ENCODE measurements around the gene MARCHF2. TPM values are rescaled to one million over a fixed set of nuclear protein-coding genes. Genes with fewer than 3 reads are reported as not detected.

MARCHF2 gene
- total RNA-seq, 1 experiment from 2014 or later = 58.7 TPM

GRCh38 chr19:8461376-8461775, 48.3 kb downstream of the MARCHF2 start:
- H3K9me2 ChIP-seq (replicated peaks; ENCODE audit: low read length) = no peaks in the 10 kb centered on the region
- ATAC-seq (no peak), DNase-seq (no peak)
- peaks cover 92% of the 10 kb centered on the region for H4K20me1 ChIP-seq (ENCODE audit: low read length)
- BruUV-seq (replicated peaks) = no TSS peak
- POLR2A ChIA-PET (ENCODE audit: unreplicated experiment) = no interaction called here
- no peak overlapping the region for H3K9ac ChIP-seq (ENCODE audit: low read length)
- H3K27ac ChIP-seq (ENCODE audit: low read length) = no peak overlapping the region
- H3K9me3 ChIP-seq (ENCODE audit: low read length) = no peaks in the 10 kb centered on the region
- no peak overlapping the region for H3K4me2 ChIP-seq (ENCODE audit: low read length)
- intact Hi-C loops (cut with micrococcal nuclease) = loop anchor here (2.0 kb wide), 1 partner anchor 71 kb away; the partner anchor contains the start of gene RAB11B
- H3K79me2 ChIP-seq (ENCODE audit: low read length) = peaks cover 100% of the 10 kb centered on the region
- H3K36me3 ChIP-seq (ENCODE audit: low read depth, low read length) = peaks cover 83% of the 10 kb centered on the region
- H3F3A ChIP-seq (ENCODE audit: low read length, unreplicated experiment) = peaks cover 9% of the 10 kb centered on the region
- CTCF ChIA-PET = no interaction called here
- TF ChIP-seq EZH2 (IDR thresholded peaks at IDR 0.05; ENCODE audit: low read length, unreplicated experiment) (no peak), EZH2phosphoT487 (IDR thresholded peaks at IDR 0.05; ENCODE audit: borderline replicate concordance, low read length) (no peak), CTCF (conservative IDR thresholded peaks at IDR 0.05; ENCODE audit: low read depth, low read length) (no peak)
- no peak overlapping the region for H2AFZ ChIP-seq (ENCODE audit: low read length)
- no peaks in the 10 kb centered on the region for H3K27me3 ChIP-seq (ENCODE audit: low read length)
- H3K4me3 ChIP-seq (ENCODE audit: low read length) = no peak overlapping the region
- H3K4me1 ChIP-seq (ENCODE audit: insufficient read depth, low read length) = peaks cover 43% of the 10 kb centered on the region

GRCh38 chr19:8461891-8462290, 48.8 kb downstream of the MARCHF2 start:
- Histone ChIP-seq H2AFZ (ENCODE audit: low read length) (no peak overlapping the region), H4K20me1 (ENCODE audit: low read length) (peaks cover 87% of the 10 kb centered on the region), H3K4me2 (ENCODE audit: low read length) (no peak overlapping the region), H3K9me3 (ENCODE audit: low read length) (no peaks in the 10 kb centered on the region), H3K9me2 (replicated peaks; ENCODE audit: low read length) (no peaks in the 10 kb centered on the region), H3K79me2 (ENCODE audit: low read length) (peaks cover 98% of the 10 kb centered on the region), H3K4me1 (ENCODE audit: insufficient read depth, low read length) (peaks cover 40% of the 10 kb centered on the region), H3K36me3 (ENCODE audit: low read depth, low read length) (peaks cover 81% of the 10 kb centered on the region), H3K27me3 (ENCODE audit: low read length) (no peaks in the 10 kb centered on the region), H3K4me3 (ENCODE audit: low read length) (no peak overlapping the region), H3K9ac (ENCODE audit: low read length) (no peak overlapping the region), H3K27ac (ENCODE audit: low read length) (no peak overlapping the region), H3F3A (ENCODE audit: low read length, unreplicated experiment) (peaks cover 9% of the 10 kb centered on the region)
- CTCF ChIA-PET = no interaction called here
- TF ChIP-seq EZH2 (IDR thresholded peaks at IDR 0.05; ENCODE audit: low read length, unreplicated experiment) (no peak), EZH2phosphoT487 (IDR thresholded peaks at IDR 0.05; ENCODE audit: borderline replicate concordance, low read length) (no peak), CTCF (conservative IDR thresholded peaks at IDR 0.05; ENCODE audit: low read depth, low read length) (no peak)
- intact Hi-C loops (cut with micrococcal nuclease) = loop anchor here (2.0 kb wide), 1 partner anchor 71 kb away; the partner anchor contains the start of gene RAB11B
- no TSS peak for BruUV-seq (replicated peaks)
- POLR2A ChIA-PET (ENCODE audit: unreplicated experiment) = no interaction called here
- DNase-seq = no peak
- ATAC-seq = no peak

- H3K4me2 ChIP-seq (ENCODE audit: low read length) = no peak overlapping the region
- TF ChIP-seq CTCF (conservative IDR thresholded peaks at IDR 0.05; ENCODE audit: low read depth, low read length) = no peak
- no peak for TF ChIP-seq EZH2phosphoT487 (IDR thresholded peaks at IDR 0.05; ENCODE audit: borderline replicate concordance, low read length)
- no peak for TF ChIP-seq EZH2 (IDR thresholded peaks at IDR 0.05; ENCODE audit: low read length, unreplicated experiment)
- POLR2A ChIA-PET (ENCODE audit: unreplicated experiment) = no interaction called here
- CTCF ChIA-PET = no interaction called here
- H2AFZ ChIP-seq (ENCODE audit: low read length) = no peak overlapping the region
- no peak overlapping the region for H3K4me3 ChIP-seq (ENCODE audit: low read length)
- peaks cover 98% of the 10 kb centered on the region for H3K79me2 ChIP-seq (ENCODE audit: low read length)
- H3F3A ChIP-seq (ENCODE audit: low read length, unreplicated experiment) = peaks cover 9% of the 10 kb centered on the region
- H3K4me1 ChIP-seq (ENCODE audit: insufficient read depth, low read length) = peaks cover 34% of the 10 kb centered on the region
- intact Hi-C loops (cut with micrococcal nuclease) = no loop called here
- peaks cover 80% of the 10 kb centered on the region for H4K20me1 ChIP-seq (ENCODE audit: low read length)
- peaks cover 81% of the 10 kb centered on the region for H3K36me3 ChIP-seq (ENCODE audit: low read depth, low read length)
- H3K9me2 ChIP-seq (replicated peaks; ENCODE audit: low read length) = no peaks in the 10 kb centered on the region
- DNase-seq (no peak), ATAC-seq (no peak)
- no peak overlapping the region for H3K9ac ChIP-seq (ENCODE audit: low read length)
- H3K27ac ChIP-seq (ENCODE audit: low read length) = no peak overlapping the region
- H3K27me3 ChIP-seq (ENCODE audit: low read length) = no peaks in the 10 kb centered on the region
- no peaks in the 10 kb centered on the region for H3K9me3 ChIP-seq (ENCODE audit: low read length)
- BruUV-seq (replicated peaks) = no TSS peak
These were observed 49.5 kb downstream of the MARCHF2 start for GRCh38 chr19:8462571-8462970.

All from PC-3 (cell line).